Fibroblast of skin of left quadriceps (primary cell): ENCODE data around the gene PICALM.
A peak's percentile ranks its signal among the peaks of the same experiment; 100 is the strongest.

Source experiments
- DNase-seq, 2 experiments: peaks; one replicate each; pipeline ENCODE4 v3.0.0-alpha.2; 2013; ENCODE audit warnings: low read depth in 2 of 2

Gene PICALM

GRCh38 chr11:86081455-86081854, 12.6 kb upstream of the PICALM start:
- no peak for DNase-seq

GRCh38 chr11:86079421-86079820, 10.5 kb upstream of the PICALM start:
- DNase-seq = no peak

GRCh38 chr11:86073948-86074347, 5.1 kb upstream of the PICALM start:
- DNase-seq = no peak

GRCh38 chr11:86072211-86072610, 3.3 kb upstream of the PICALM start:
- DNase-seq = no peak

GRCh38 chr11:86070142-86071056, 1.5 kb upstream of the PICALM start:
- DNase-seq = no peak

- peak; percentile 94 to 96 for DNase-seq
Observed at GRCh38 chr11:86069408-86070101, 671 bp upstream of the PICALM start.

GRCh38 chr11:86068138-86068871, 579 bp downstream of the PICALM start:
- DNase-seq = no peak

- no peak for DNase-seq
Observed at GRCh38 chr11:86067851-86068137, 1.1 kb downstream of the PICALM start.

GRCh38 chr11:86067009-86067850, 1.7 kb downstream of the PICALM start:
- no peak for DNase-seq

GRCh38 chr11:86066657-86067008, 2.3 kb downstream of the PICALM start:
- DNase-seq = no peak

- DNase-seq = no peak
Observed at GRCh38 chr11:86066033-86066432, 2.9 kb downstream of the PICALM start.

GRCh38 chr11:86064220-86064803, 4.6 kb downstream of the PICALM start:
- DNase-seq = no peak

- no peak for DNase-seq
Observed at GRCh38 chr11:86063536-86063935, 5.3 kb downstream of the PICALM start.

GRCh38 chr11:86062719-86063118, 6.2 kb downstream of the PICALM start:
- no peak for DNase-seq

GRCh38 chr11:86061483-86062205, 7.2 kb downstream of the PICALM start:
- no peak for DNase-seq

GRCh38 chr11:86060544-86060943, 8.3 kb downstream of the PICALM start:
- DNase-seq = no peak

- DNase-seq = no peak
Observed at GRCh38 chr11:86058360-86058759, 10.5 kb downstream of the PICALM start.

- no peak for DNase-seq
Observed at GRCh38 chr11:86056351-86056854, 12.5 kb downstream of the PICALM start.

GRCh38 chr11:86052693-86053641, 15.9 kb downstream of the PICALM start:
- DNase-seq = no peak
